GM13977 (cell line): ENCODE results near the gene CHST11.

Experiments
- DNase-seq: peaks from one replicate; pipeline ENCODE4 v3.0.0; 2012; ENCODE audit warnings: low spot score
- CTCF ChIP-seq: IDR thresholded peaks from 2 replicates; pipeline ENCODE4 v1.5.1; 2012; ENCODE audit warnings: mild to moderate bottlenecking, control low read depth; ENCODE audit not compliant: insufficient read depth; ENCODE audit errors: extremely low read depth, missing control alignments
- in situ Hi-C: fragments of 300-500 bp; cut with MboI; formaldehyde crosslinking; loops from one replicate; pipeline ENCODE4 v1.12.0; 2022; ENCODE audit warnings: low sequenced_read_pairs, low pct_unique_long_range_greater_than_20kb, mixed read lengths, inconsistent platforms; ENCODE audit not compliant: unreplicated experiment

CHST11 gene

GRCh38 chr12:104469066-104469465, 12.3 kb downstream of the CHST11 start:
- in situ Hi-C loops: no loop called here
- no peak for DNase-seq
- TF ChIP-seq CTCF: no peak

GRCh38 chr12:104469523-104469922, 12.8 kb downstream of the CHST11 start:
- in situ Hi-C loops: no loop called here
- no peak for DNase-seq
- no peak for TF ChIP-seq CTCF

DNA sequence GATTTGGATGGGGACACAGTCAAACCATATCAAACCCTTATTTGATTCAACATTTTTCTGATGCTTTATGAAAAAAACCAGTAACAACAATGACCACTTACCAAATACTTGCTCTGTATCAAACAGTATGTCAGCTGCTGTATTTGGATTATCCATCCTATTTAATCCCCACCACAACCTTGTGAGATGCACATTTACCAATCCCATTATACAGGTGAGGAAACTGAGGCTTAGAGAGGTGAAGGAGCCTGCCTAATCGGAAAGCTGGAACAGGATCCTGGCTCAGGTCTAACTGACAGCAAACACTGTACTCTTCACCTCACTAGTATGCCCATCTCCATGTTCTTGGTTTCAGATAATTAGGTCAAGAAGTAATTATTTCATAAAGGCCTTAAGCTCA, 13.8 kb downstream of the CHST11 start:
- DNase-seq: no peak
- TF ChIP-seq CTCF: no peak
- in situ Hi-C loops: no loop called here

- in situ Hi-C loops: no loop called here
- no peak for TF ChIP-seq CTCF
- no peak for DNase-seq
Measured at GRCh38 chr12:104471336-104471735, 14.6 kb downstream of the CHST11 start.

- in situ Hi-C loops: no loop called here
- no peak for DNase-seq
- no peak for TF ChIP-seq CTCF
Measured at GRCh38 chr12:104472748-104473147, 16.0 kb downstream of the CHST11 start.

DNA sequence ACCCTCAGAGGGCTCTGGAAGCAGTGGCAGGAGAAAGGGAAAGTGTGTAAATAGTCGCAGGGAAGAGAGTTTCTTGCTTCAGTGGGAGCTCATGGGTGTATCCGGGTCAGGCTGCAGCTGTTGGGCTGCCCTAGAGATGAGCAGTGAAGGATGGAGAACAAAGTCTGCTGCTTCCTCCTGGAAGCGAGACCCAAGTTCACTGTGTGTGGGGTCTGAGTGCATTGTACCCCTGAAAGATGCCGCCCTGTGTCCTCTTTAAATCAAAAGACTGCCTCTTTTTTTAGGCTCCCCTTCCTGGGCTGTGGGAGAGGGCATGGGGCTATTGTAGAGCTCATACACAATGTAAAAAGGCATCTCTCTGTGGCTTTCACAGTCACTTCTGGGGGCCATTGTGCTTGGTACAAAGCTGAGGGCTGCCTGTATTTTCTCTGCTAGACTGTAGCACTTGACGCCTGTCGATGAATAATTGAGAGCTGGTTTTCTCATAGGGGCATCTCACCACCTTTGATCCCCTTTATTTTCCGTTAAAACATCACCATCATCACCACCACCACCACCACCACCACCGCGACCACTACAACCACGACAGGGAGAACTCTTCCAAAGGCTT, 16.7 kb downstream of the CHST11 start:
- in situ Hi-C loops: no loop called here
- no peak for TF ChIP-seq CTCF
- DNase-seq: no peak

DNA sequence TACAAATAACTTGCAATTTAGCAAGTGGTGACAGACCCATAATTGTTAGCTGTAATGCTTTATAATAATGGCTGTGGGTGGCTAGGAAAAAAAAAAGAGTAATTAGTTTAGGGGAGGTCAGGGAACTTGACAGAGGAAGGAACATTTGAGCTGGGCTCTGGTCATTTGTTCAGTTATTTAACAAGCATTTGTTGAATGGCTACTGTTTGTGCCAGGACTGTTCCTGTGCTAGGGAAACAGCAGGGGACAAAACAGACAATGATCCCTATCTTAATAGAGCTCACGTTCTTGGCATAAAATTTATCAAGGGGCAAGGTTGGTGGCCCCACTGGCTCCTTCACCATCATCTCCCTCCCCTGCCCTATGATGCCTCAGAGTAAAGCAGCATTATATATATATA, 18.5 kb downstream of the CHST11 start:
- TF ChIP-seq CTCF: no peak
- in situ Hi-C loops: no loop called here
- no peak for DNase-seq
